NCI-H446 treated with DMSO at 0.1 percent for 48 hours (cell line): ENCODE data around the gene CCN6.

ENCODE experiments used
- DNase-seq: peaks from one replicate; lab custom pipeline; 2025; lab: John Stamatoyannopoulos, UW

The CCN6 gene

DNA sequence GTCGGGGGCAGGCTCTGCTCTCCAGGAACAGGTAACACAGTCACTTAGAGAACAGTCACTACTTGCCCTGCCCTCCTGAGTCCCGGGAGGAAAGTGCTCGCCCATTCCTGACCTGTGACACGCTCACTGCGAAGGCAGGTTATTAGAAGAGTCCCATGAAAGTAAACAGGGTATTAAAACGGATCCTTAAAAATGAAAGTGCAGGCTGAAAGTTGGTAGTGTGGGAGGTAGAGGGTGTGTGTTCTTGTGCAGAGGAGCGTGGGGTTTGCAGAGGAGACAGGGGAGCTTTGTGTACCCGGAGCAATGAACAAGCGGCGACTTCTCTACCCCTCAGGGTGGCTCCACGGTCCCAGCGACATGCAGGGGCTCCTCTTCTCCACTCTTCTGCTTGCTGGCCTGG is at the start of gene CCN6:
Gene CCN6 (plus strand): TSS at position 104 of the 400 bp plus-strand sequence. CDS start 254 bp downstream, at position 358.
- DNase-seq = no peak

DNA sequence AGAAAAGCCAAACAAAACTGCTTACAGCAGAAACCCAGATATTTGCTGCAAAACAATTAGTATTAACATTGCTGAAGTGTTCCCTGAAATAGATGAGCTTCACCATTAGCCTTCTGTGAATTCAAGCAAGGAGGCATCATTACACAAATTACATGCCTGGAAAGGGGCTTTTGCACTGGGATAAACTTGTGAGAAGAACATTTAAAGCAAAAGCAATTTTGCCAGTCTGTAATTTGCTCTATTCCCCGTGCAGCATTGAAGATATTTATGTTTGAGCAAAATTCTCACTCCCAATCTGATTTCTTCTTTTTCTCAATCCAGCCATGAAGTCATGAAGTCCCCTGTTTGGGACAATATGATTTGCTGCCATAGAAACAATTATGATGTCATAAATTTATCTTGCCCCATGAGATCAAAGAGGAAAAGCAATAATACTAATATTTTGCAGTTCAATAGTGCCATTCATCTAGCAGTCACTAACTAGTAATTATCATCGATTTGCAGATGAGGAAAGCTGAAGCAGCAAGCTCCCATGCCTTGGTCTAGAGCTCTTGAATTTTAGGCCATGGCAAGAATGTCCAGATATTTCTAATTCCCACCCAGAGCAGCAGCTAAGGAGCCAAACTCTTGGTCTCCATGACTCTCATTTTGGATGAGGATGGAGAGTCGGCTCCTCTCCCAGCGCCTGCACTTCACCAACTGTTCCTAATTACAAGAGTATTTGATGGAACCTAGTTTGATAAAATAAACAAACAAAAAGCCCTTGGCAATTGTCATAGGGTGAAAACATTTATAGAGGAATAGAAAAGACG is 49.5 kb upstream of the CCN6 start:
- no peak for DNase-seq

DNA sequence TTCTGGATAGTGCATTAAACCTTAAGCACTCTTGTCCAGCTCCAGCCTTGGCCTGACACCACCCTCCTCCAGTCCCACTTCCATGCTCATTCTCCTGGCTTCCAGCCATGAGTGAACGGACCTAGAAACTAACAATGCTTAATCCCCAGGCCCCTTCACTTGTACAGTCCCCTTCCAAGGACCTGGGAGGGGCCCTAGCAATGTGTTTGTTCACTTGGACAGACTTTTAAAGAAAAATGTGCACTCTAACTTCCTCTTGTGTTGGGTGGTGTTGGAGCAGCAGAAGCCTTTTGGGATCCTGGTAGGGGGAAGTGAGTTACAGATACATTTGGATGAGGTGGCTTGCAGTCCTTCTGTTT is 48.9 kb upstream of the CCN6 start:
- no peak for DNase-seq

DNA sequence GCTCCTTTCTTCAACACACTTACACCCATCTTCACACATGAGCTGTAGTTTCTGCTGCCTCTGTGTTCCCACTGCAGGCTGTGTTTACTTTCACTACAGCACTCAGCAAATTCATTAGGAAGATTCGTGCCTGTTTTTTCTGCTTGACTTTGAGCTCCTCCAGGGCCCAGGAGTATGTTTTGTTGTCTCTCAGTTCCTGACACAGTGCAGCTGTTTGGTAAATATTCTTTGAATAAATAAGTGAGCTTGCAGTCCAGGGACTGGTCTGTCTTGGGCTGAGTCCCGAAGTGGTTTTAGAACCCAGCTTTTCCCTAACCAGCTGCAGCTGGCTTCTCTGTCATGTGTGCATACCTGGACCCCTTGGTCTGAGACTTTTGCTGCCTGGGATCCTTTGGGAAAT is 46.6 kb upstream of the CCN6 start:
- DNase-seq = no peak

DNA sequence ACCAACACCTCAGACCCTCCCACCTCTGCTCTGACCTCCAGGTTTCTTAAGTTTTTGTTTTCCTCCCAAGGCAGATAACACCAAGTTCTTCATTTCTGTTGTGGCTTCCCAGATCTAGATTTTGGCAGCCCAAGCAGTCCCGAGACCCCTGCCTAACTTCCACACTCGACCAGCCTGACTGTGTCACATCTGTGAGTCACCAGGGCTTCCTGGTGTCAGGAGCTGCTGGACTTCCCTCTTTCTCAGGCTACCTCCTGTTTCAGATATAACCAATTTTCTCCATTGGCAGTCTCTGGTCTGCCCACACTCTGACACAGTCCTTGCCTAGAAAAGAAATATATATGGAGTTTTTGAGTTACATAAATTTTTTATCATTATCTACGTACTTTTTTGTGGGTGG is 46.1 kb upstream of the CCN6 start:
- no peak for DNase-seq

DNA sequence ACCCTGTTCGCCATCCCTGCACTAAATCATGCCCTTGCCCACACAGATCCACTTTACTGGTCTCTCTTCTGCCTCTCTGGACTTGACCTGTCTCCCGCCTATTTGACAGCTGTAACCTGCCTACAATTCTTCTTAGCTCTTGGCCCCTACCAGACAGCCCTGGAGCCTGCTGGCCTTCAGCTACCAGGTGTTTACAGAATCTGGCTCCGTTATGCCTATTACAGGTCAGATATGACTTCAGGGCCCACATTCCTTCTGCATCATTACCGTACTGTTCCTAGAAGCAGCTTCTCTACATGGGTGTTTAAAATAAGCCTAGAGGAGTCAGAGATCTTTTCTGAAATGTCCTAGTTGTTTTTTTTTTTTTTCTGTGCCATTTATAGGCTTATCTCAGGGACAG is 45.4 kb upstream of the CCN6 start:
- DNase-seq = no peak

DNA sequence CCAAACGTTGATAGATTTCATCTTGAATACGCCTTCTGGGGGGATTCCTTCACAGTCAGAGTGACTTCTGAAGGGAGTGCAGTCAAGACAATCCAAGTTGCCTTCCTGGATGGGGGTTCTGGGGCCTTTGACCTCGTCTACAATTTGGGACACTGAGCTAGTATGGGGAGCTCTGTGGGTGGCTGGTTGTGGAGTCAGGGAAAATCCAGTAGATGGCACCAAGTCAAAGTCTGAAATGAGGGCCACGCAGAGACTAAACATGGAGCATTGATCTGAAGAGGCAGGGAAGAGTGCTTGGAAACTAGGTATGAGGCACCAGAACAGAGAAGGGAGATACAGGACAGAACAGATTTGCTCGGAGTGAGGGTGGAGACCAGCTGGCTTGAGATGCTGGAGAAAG is 43.6 kb upstream of the CCN6 start:
- no peak for DNase-seq

DNA sequence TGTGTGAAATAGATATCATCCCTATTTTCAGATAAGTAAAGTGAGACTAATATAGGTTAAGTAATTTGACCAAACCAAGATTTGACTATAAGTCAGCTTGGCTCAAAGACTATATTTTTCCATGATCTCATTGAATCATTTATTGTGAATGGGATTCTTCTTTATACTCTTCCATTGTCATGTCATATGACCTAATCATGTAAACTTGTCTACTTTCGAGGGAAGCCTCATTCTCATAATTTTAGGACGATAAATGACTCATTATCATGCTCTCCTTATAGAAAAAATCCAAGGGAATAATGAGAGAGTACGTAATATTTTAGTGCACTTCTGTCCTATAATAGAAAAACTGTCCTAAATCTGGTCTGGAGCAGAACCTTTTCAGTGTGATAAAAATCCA is 40.9 kb upstream of the CCN6 start:
- DNase-seq = no peak

DNA sequence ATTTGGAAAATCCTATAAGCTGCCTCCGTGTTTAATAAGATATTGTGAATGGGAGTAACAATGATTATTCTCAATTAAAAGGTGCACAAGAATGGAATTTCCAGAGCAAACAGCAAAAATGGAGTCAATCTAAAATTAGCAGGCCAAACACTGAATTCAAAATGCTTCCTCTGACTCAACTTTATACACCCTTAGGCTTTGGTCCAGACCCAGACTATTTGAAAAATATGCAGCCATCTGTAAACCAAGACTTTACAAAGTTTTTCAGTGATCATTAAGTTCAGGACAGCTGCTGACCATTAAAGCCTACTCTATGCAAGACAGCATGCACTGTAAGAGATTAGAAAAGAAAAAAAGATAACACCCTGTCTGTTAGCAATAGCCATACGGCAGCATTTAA is 39.4 kb upstream of the CCN6 start:
- no peak for DNase-seq

DNA sequence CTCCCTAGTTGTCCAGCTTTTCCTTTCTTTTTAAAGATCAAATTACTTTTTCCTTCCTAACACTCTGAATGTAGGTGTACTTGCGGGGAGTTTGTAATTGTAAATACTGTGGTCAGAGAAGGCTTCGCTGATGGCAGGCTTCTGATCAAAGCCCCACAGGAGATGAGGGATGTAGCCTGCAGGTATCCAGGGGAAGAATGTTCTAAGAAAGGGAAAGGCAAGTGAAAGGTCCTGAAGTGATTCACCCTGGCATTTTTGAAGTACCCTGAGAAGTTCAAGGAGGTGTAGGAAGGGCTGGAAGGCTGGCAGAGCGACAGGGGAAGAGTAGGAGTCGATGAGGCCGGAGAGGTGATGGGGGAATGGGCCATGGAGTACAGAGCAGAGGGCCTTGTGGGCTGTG is 38.2 kb upstream of the CCN6 start:
- DNase-seq = no peak

DNA sequence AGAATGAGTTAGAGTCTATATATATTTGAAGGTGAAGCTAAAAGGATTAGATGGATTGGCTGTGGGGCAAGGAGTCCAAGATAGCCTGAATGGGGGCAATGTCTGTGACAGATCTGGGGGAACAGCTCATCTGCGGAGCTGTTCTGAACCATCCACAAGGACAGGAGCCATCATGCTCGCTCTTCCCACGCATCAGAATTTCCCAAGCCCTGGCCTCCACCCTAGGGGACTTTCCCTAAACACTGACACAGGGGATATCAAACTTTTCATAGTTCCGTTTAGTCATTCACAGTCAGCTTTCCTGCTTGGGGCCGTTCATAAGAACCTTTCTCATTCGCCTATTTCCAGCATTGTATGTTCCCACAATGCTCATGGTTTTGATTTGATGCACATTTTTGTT is 37.6 kb upstream of the CCN6 start:
- DNase-seq = no peak

DNA sequence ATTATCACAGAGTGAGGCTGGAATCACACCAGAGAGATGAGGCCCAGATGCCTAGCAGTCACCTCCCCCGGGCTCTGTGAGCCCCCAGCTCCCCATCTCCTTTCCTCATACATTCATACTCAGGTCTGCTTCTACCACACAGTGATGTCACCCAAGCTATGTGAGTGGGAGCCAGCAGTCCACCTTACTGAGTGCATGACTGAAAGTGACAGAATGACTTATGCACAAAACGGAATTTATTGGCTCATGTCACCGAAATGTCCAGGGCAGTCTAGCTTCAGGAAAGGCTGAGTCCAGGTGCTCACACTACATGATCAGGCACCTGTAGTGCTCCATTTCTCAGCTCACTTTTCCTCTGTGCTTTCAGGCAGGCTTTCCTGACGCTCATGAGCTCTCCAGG is 36.7 kb upstream of the CCN6 start:
- DNase-seq = no peak

DNA sequence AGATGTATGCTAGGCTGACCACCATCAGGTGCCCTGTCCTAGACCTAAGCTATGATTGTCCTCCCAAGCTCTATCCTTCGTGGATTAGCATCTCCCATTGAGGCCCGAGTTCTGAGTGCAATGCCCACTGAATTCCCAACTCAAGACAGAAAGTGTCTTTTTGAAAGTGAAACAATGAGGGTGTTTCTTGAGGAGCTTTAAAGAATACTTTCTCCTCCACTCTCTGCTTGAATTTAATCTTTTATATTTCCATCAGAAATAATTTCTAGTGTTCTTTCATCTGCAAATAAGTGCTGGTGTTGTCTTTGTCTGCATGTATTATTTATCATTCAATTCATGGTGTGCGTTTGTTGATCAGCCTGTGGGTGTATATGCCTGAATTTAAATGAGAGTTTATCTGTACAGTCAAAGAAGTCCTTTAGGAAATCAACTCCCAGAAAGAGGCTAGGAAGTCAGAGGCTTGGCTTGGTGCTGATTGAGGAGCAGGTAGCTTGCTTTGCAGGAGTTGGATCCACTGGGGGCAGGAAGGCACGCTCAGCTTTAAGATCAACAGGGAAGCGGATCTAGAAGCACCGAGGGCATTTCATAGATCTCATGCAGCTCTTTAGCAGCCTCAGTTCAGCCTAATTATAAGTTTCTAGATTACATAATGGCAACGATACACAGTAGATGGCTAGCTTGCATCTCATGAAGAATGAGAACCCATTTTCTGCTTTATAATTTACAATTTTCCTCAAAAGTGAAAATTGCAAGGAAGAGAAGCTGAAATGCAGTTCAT is 36.0 kb upstream of the CCN6 start:
- DNase-seq = no peak

DNA sequence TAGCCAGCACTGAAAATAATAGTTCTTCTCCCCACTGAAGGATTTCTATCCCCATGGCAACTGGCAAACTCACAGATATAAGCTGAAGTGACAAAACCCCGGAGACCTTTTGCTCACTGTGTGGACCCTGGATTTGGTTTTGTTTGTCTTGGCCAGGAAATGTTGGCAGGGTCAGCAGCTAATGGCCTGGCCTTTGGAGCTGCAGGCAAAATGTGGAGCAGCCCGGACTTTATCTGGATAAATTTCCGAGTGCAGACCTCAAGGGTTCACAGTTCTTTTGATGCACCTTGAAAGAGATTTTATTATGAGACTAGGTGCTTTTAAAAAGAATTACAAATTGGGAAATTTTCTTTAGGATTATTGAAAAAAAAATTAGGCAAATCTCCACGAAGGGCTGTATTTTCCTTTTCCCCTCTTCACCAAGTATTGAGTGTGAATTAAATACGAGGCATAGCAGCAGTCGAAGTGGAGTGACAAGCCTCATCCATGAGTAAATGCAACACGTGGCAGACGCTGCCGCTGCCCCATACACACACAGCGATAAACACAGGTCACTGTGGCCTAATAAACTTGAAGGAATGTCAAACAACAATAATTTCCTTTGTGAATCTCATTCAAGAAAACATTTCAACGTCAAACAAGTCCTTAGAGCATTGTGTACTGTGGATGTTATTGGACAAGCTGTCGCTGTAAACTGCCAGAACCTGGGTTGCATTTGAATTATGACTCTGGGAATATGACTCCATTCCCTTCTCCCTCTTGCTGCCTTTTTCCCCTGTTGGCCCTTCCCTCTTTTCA is 35.1 kb upstream of the CCN6 start:
- no peak for DNase-seq

DNA sequence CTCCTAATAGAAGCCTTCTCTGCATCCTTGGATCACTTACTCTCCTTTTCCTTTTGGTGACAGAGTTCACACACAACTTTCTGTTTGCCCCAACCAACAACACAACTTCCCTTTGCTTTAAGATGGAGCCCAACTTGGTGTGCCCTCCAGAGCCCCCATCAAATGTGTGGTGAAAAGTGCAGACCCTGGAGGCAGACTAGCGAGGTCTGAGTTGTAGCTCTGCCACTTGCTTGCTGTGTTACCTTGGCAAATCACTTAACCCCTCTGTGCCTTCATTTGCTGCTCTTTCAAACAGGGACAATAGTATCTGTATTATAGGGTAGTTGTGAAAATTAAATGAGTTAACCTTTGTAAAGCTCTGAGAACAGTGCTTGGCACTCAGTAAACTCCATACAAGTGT is 34.3 kb upstream of the CCN6 start:
- DNase-seq = no peak

DNA sequence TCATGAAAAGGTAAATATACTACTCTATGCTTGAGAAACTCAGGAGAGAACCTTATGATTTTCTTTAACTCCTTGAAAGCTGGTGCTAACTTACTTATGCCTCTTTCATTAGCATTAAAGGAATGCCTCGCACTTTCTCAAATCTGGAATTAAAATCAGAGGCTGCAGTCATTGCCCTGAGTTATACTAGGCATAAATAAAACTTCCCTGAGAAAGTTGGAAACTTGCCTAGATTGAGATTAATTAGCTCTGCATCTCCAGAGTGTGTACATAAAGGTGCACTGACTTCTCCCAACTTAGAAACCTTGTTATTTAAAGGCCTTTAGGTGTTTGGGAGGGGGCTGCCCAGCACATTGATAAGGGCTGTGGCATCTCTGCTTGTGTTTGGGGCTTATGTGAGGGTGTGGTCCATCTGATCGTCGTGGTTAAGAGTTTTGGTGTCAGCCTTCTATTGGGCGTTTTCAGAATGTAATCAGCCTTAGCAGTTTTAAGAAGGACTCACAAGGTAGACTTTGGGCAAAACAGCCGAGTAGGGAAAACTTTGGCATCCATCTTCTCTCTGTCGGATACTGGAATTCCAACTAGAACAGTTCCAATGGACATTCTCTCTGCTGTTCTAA is 32.1 kb upstream of the CCN6 start:
- DNase-seq = no peak

DNA sequence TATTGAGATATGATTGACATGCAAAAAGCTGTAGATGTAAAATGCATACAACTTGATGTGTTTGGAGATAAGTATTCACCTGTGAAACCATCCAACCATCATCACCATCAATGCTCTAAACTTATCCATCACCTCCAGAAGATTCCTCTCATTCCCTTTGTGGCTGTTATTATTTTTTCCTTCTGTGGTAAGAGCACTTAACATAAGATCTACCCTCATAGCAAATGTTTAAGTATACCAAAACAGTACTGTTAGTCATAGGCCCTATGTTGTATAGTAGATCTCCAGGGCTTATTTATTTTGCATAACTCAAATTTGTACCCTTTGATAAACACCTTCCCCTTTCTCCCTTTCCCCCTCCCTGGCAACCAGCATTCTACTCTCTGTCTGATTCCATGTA is 31.2 kb upstream of the CCN6 start:
- no peak for DNase-seq

DNA sequence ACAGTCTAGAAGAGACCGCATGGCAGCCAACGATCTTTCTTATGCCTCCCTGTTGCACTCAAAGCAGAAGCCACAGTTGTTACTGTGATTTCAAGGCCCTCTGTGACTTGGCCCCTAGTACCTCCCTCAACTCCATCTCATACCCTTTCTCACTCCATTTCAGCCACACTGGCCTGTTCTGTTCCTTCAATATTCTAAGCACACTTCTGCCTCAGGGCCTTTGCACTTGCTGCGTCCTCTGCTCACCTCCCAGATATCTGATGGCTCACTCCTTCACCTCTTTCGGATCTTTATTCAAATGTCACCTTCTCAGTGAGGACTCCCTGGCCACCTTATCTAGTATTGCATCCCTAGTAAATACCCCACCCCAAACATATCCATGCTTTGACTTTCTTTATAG is 29.4 kb upstream of the CCN6 start:
- DNase-seq = no peak

DNA sequence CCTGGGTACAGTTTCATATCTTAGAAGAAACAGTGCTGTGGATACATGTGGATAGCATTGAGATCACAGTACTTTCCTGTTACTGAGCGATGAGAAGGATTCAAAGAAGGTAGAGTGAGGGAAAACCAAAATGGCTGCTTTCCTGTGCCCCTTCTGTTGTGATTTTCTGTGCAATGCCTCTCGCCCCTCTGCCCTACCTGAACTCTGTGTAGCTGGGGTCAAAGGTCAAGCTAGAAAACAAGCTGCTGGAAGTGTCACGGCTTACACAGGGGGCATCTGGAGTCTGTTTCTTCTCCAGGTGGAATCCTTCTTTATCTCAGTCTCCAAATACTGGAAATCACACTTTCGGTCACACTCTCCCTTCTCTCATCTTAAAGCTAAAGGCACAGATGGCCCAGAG is 27.0 kb upstream of the CCN6 start:
- DNase-seq = no peak

DNA sequence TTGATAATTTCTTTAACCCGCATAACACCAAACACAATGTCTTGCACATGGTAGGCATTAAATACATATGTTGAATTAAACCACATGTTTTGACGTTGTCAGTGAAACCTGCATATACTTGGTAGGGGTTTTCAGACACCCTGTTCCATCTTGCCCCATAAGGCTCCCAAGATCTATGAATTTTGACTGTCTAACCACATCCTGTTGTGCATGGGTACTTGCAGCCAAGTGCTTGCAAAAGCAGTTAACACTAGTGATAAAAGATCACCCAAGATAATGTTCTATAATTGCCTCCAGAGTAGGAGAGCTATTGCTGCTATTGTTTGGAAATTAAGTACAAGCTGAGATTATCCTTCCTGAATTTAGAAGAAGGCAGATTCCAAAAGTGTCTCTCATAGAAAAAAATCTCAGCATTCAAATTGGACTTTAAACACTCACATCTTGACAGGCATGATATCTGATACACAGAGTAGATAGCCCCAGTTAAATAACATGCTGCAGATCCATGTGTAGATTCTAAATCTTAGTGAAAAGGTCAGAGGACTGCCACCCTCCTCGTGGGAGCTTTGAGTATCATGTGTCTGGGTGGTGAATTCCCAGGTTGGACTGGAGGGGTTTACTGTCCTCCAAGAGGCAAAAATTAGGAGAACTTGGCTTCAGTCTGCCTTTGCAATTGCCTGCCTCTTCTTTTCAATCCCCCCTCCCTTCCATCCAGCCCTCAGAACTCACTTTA is 25.8 kb upstream of the CCN6 start:
- no peak for DNase-seq

DNA sequence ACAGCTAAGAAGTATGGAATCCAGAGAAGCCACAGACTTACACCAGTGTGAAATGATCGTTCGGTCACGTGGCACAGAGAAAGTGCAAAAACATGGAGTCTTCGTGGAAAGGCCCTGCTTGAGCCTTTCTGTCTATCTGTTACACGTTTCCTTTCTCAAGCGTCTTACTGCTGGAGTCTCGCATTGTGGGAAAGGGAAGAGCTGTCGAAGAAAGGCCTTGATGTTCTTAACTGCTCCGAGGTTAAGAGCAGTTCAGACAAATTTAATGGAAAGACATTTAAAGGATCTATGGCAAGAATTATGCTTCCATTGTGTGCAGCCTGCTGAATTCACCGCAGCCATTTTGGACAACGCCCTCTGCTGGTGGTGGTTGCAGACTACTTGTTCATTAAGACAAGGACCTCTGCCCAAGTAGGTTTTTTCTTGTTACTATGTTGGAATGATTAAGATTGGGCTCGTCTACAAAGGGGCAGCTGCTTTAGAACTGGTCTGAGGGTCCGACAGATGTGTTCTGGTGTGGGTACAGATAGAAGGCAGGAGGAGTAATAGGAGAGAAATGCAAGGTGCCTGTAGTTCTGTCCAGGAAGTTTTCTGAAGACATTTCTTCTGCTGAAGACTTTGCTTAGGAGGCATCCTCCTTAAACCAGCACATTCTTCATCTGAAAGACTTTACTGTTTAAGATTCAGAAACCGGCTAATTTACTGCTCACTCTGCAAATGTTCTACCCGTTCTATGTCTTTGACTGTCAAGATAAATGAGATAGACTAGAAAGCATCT is 24.7 kb upstream of the CCN6 start:
- DNase-seq = peak; percentile 32
